Esophagus squamous epithelium (tissue), 4 donors: Measurements from ENCODE around the gene ETV6.

Source experiments
- CTCF ChIP-seq, 6 experiments: fragments of 450-650 bp in 4 of 6; fragments of 200-600 bp in 2 of 6; sonication (generic) in 2 of 6; IDR thresholded peaks; one replicate each; pipeline ENCODE4 v1.5.1; 2016 to 2019; ENCODE audit warnings: antibody characterized with exemption in 6 of 6, mild to moderate bottlenecking in 4 of 6, moderate library complexity in 4 of 6
- POLR2A ChIP-seq, 4 donors: fragments of 450-650 bp; IDR thresholded peaks; one replicate each; pipeline ENCODE4 v1.6.1; 2017; ENCODE audit warnings: antibody characterized with exemption in 4 of 4, mild to moderate bottlenecking in 4 of 4, moderate library complexity in 3 of 4

- no peak for TF ChIP-seq CTCF (IDR thresholded peaks at IDR 0.05)
- no peak for TF ChIP-seq POLR2A (IDR thresholded peaks at IDR 0.05)
Observed at GRCh38 chr12:11824069-11824468, 174.6 kb downstream of the ETV6 start.
